ENCODE results near the gene VTN.

DNA sequence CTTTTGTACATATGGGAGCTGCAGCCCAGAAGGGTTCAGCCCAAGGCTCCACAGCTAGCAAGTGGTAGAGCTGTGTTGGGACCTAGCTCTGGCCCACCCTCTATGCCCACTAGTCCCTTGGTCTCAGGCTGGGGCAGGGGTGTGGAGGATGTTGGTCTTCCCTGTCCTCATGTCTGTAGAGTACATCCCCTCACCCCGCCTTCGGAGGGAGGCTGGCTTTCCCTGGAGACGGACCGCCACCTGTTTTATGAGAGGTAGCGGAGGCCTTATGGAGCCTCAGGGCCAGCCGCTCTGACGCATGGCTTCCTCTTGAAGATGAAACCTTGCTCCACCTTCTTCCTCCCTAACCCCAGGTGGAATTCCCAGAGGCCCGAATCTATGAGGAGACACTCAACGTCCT is 26.1 kb downstream of the VTN start:
- TF ChIP-seq, protein P1, sequence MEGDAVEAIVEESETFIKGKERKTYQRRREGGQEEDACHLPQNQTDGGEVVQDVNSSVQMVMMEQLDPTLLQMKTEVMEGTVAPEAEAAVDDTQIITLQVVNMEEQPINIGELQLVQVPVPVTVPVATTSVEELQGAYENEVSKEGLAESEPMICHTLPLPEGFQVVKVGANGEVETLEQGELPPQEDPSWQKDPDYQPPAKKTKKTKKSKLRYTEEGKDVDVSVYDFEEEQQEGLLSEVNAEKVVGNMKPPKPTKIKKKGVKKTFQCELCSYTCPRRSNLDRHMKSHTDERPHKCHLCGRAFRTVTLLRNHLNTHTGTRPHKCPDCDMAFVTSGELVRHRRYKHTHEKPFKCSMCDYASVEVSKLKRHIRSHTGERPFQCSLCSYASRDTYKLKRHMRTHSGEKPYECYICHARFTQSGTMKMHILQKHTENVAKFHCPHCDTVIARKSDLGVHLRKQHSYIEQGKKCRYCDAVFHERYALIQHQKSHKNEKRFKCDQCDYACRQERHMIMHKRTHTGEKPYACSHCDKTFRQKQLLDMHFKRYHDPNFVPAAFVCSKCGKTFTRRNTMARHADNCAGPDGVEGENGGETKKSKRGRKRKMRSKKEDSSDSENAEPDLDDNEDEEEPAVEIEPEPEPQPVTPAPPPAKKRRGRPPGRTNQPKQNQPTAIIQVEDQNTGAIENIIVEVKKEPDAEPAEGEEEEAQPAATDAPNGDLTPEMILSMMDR (IDR thresholded peaks at IDR 0.05) = no peak
- TF ChIP-seq POLR2A (IDR thresholded peaks at IDR 0.05) = no peak

Data from thyroid gland (tissue), 4 donors.